ENCODE results near the gene TAF1B. TPM values are rescaled to one million over a fixed set of nuclear protein-coding genes. Genes with fewer than 3 reads are reported as not detected.

TAF1B gene
- total and polyA plus RNA-seq, 2 experiments from 2014 or later: 8.0 to 19.4 TPM

- no peaks in the 10 kb centered on the region for H3K4me1 ChIP-seq (ENCODE audit: insufficient read depth)
- DNase-seq (ENCODE audit: low spot score): no peak
- WGBS (ENCODE audit: low lambda C conversion rate, missing lambda C conversion rate): 70% methylated on average over 1 of the region's 1 CpG
- no peaks in the 10 kb centered on the region for H3K79me2 ChIP-seq
- no peaks in the 10 kb centered on the region for H3K36me3 ChIP-seq (replicated peaks; ENCODE audit: insufficient read depth, low read depth)
- no peak overlapping the region for H3K4me2 ChIP-seq
- no peaks in the 10 kb centered on the region for H4K20me1 ChIP-seq (ENCODE audit: insufficient read depth, poor library complexity, severe bottlenecking)
- H3K27me3 ChIP-seq: no peaks in the 10 kb centered on the region
- H2AFZ ChIP-seq: no peak overlapping the region
- H3K27ac ChIP-seq: no peak overlapping the region
- H3K9me3 ChIP-seq (ENCODE audit: low read depth): no peaks in the 10 kb centered on the region
- TF ChIP-seq EZH2 (IDR thresholded peaks at IDR 0.05; ENCODE audit: borderline replicate concordance): no peak
- TF ChIP-seq EZH2phosphoT487 (IDR thresholded peaks at IDR 0.05; ENCODE audit: low read depth, severe bottlenecking, unreplicated experiment): no peak
- no peak for TF ChIP-seq CTCF (IDR thresholded peaks at IDR 0.05; ENCODE audit: poor library complexity)
- H3K4me3 ChIP-seq: no peak overlapping the region
- H3K9me2 ChIP-seq (replicated peaks; ENCODE audit: insufficient read depth): no peaks in the 10 kb centered on the region
Measured at GRCh38 chr2:9905413-9905812, 62.1 kb downstream of the TAF1B start.

DNA sequence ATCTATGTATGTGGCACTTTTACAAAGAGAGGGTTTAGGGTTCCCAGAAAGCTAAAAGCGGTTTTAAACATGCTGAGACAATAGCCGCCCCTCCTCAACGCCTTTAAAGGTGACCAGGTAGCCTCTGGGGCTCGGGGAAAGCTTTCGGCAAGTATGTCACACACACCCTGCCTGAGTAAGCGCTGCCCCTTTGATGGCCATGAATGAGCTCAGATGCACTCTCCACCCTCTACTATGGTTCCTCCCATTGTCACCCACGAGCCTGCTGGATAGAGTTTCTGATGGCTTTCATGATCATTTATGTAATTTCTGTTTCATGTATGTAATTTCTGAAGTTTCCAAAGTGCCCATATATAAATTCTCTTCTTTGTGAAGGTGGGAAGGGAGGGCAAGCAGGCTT, 64.1 kb downstream of the TAF1B start:
- no peaks in the 10 kb centered on the region for H3K4me1 ChIP-seq (ENCODE audit: insufficient read depth)
- no peak overlapping the region for H3K4me2 ChIP-seq
- no peaks in the 10 kb centered on the region for H3K9me3 ChIP-seq (ENCODE audit: low read depth)
- H3K27ac ChIP-seq: no peak overlapping the region
- no peak for TF ChIP-seq CTCF (IDR thresholded peaks at IDR 0.05; ENCODE audit: poor library complexity)
- TF ChIP-seq EZH2phosphoT487 (IDR thresholded peaks at IDR 0.05; ENCODE audit: low read depth, severe bottlenecking, unreplicated experiment): no peak
- no peak for TF ChIP-seq EZH2 (IDR thresholded peaks at IDR 0.05; ENCODE audit: borderline replicate concordance)
- DNase-seq (ENCODE audit: low spot score): no peak
- no peaks in the 10 kb centered on the region for H3K36me3 ChIP-seq (replicated peaks; ENCODE audit: insufficient read depth, low read depth)
- H3K27me3 ChIP-seq: no peaks in the 10 kb centered on the region
- no peak overlapping the region for H3K4me3 ChIP-seq
- no peaks in the 10 kb centered on the region for H4K20me1 ChIP-seq (ENCODE audit: insufficient read depth, poor library complexity, severe bottlenecking)
- WGBS (ENCODE audit: low lambda C conversion rate, missing lambda C conversion rate): 94% methylated on average over 7 of the region's 7 CpGs
- no peaks in the 10 kb centered on the region for H3K9me2 ChIP-seq (replicated peaks; ENCODE audit: insufficient read depth)
- H3K79me2 ChIP-seq: no peaks in the 10 kb centered on the region
- H2AFZ ChIP-seq: no peak overlapping the region

GRCh38 chr2:9908639-9909038, 65.4 kb downstream of the TAF1B start:
- Histone ChIP-seq H2AFZ (no peak overlapping the region), H3K4me1 (ENCODE audit: insufficient read depth) (no peaks in the 10 kb centered on the region), H3K79me2 (no peaks in the 10 kb centered on the region), H3K4me2 (no peak overlapping the region), H3K9me3 (ENCODE audit: low read depth) (no peaks in the 10 kb centered on the region), H3K4me3 (no peak overlapping the region), H3K27ac (no peak overlapping the region), H3K36me3 (replicated peaks; ENCODE audit: insufficient read depth, low read depth) (no peaks in the 10 kb centered on the region), H3K27me3 (no peaks in the 10 kb centered on the region), H3K9me2 (replicated peaks; ENCODE audit: insufficient read depth) (no peaks in the 10 kb centered on the region), H4K20me1 (ENCODE audit: insufficient read depth, poor library complexity, severe bottlenecking) (no peaks in the 10 kb centered on the region)
- 97% methylated on average over 1 of the region's 1 CpG for WGBS (ENCODE audit: low lambda C conversion rate, missing lambda C conversion rate)
- no peak for DNase-seq (ENCODE audit: low spot score)
- TF ChIP-seq EZH2 (IDR thresholded peaks at IDR 0.05; ENCODE audit: borderline replicate concordance) (no peak), EZH2phosphoT487 (IDR thresholded peaks at IDR 0.05; ENCODE audit: low read depth, severe bottlenecking, unreplicated experiment) (no peak), CTCF (IDR thresholded peaks at IDR 0.05; ENCODE audit: poor library complexity) (no peak)

DNA sequence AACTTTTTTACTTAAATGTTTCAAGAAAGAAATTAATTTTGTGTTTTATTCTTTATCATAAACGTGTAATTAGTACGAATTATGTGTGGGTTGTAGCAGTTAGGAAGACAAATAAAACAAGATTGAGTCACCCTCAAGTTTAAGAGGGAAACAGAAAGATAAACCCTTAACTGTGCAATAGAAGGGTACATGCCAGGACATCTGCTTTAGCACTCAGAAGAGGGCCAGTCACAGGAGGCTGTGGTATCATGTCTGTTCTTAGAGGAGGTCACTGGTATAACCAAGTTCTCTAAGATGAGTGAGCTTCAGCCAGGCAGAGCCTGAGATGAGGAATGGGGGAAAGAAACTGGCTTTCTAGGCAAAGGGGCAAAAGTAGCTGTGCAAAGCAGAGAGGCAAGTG, 65.8 kb downstream of the TAF1B start:
- H2AFZ ChIP-seq: no peak overlapping the region
- H3K4me1 ChIP-seq (ENCODE audit: insufficient read depth): no peaks in the 10 kb centered on the region
- H3K79me2 ChIP-seq: no peaks in the 10 kb centered on the region
- no peaks in the 10 kb centered on the region for H3K9me2 ChIP-seq (replicated peaks; ENCODE audit: insufficient read depth)
- H3K27ac ChIP-seq: no peak overlapping the region
- no peaks in the 10 kb centered on the region for H3K9me3 ChIP-seq (ENCODE audit: low read depth)
- 84% methylated on average over 2 of the region's 2 CpGs for WGBS (ENCODE audit: low lambda C conversion rate, missing lambda C conversion rate)
- no peak overlapping the region for H3K4me3 ChIP-seq
- H4K20me1 ChIP-seq (ENCODE audit: insufficient read depth, poor library complexity, severe bottlenecking): no peaks in the 10 kb centered on the region
- no peak for DNase-seq (ENCODE audit: low spot score)
- H3K4me2 ChIP-seq: no peak overlapping the region
- H3K27me3 ChIP-seq: no peaks in the 10 kb centered on the region
- H3K36me3 ChIP-seq (replicated peaks; ENCODE audit: insufficient read depth, low read depth): no peaks in the 10 kb centered on the region
- TF ChIP-seq EZH2 (IDR thresholded peaks at IDR 0.05; ENCODE audit: borderline replicate concordance) (no peak), CTCF (IDR thresholded peaks at IDR 0.05; ENCODE audit: poor library complexity) (no peak), EZH2phosphoT487 (IDR thresholded peaks at IDR 0.05; ENCODE audit: low read depth, severe bottlenecking, unreplicated experiment) (no peak)
